WI38 (cell line): Measurements from ENCODE around the gene TOP1.

Source experiments
- H3K4me3 ChIP-seq: 2 replicates; pipeline ENCODE4 v1.5.1; 2011; ENCODE audit warnings: low read depth, mild to moderate bottlenecking, control low read depth, low read length
- TF ChIP-seq, protein P1 (sequence below): IDR thresholded peaks from 2 replicates; pipeline ENCODE4 v1.5.1; 2012; ENCODE audit warnings: low read depth, mild to moderate bottlenecking, control low read depth, low read length

The TOP1 gene

GRCh38 chr20:41172296-41173140 is 143.9 kb downstream of the TOP1 start:
- TF ChIP-seq, protein P1, sequence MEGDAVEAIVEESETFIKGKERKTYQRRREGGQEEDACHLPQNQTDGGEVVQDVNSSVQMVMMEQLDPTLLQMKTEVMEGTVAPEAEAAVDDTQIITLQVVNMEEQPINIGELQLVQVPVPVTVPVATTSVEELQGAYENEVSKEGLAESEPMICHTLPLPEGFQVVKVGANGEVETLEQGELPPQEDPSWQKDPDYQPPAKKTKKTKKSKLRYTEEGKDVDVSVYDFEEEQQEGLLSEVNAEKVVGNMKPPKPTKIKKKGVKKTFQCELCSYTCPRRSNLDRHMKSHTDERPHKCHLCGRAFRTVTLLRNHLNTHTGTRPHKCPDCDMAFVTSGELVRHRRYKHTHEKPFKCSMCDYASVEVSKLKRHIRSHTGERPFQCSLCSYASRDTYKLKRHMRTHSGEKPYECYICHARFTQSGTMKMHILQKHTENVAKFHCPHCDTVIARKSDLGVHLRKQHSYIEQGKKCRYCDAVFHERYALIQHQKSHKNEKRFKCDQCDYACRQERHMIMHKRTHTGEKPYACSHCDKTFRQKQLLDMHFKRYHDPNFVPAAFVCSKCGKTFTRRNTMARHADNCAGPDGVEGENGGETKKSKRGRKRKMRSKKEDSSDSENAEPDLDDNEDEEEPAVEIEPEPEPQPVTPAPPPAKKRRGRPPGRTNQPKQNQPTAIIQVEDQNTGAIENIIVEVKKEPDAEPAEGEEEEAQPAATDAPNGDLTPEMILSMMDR = no peak

DNA sequence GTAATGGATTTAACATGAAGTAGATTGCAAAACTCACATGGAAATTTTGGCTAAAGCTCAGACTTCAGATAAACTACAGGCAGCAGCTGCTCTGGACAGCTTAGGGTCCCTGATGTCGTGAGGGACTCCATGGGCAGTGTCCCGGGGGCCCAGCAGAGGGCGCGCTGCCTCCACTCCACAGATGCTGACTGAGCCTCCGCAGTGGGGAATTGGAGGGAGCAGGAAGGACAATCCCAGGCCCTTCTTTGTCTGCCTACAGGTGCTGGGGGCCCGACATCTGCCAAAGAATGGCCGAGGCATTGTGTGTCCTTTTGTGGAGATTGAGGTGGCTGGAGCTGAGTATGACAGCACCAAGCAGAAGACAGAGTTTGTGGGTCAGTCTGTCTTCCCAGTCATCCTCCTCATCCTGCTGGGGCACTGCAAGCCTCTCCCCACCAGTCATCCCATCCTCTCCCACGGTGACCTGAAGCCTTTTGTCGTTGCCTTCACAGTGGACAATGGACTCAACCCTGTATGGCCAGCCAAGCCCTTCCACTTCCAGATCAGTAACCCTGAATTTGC is 144.6 kb downstream of the TOP1 start:
- H3K4me3 ChIP-seq = no peak overlapping the region
- TF ChIP-seq, protein P1 = peak; percentile 97

More at GRCh38 chr20:41172296-41173140, 143.9 kb downstream of the TOP1 start:
- no peak overlapping the region for H3K4me3 ChIP-seq

DNA sequence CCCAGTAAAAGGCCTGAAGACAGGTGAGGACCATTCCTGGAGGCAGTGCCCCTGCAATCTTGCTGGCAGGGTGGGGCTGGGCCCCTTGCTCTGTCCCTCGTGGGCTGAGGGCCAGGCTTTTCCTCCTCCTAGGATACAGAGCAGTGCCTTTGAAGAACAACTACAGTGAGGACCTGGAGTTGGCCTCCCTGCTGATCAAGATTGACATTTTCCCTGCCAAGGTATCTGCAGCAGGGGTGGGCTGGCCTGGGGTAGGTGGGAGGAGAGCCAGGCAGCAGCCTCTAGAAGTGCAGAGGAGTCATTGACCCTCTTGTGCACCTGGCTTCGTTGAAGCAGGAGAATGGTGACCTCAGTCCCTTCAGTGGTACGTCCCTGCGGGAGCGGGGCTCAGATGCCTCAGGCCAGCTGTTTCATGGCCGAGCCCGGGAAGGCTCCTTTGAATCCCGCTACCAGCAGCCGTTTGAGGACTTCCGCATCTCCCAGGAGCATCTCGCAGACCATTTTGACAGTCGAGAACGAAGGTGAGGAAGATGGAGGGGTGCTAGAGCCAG is 145.2 kb downstream of the TOP1 start:
- H3K4me3 ChIP-seq = no peak overlapping the region
- TF ChIP-seq, protein P1 = no peak
